AG10803 (cell line): ENCODE data around the gene UST.

Source experiments
- DNase-seq: peaks from one replicate; pipeline ENCODE4 v3.0.0; 2010; ENCODE audit warnings: low read depth
- H3K4me3 ChIP-seq: 2 replicates; pipeline ENCODE4 v1.5.1; 2011; ENCODE audit warnings: mild to moderate bottlenecking, low read length, control low read depth
- TF ChIP-seq, protein P1 (sequence below): conservative IDR thresholded peaks from 2 replicates; pipeline ENCODE4 v1.5.1; 2011; ENCODE audit warnings: mild to moderate bottlenecking, low read length, control low read depth, inconsistent platforms

UST gene

GRCh38 chr6:148836751-148837150 is 89.9 kb downstream of the UST start:
- no peak for DNase-seq
- TF ChIP-seq, protein P1, sequence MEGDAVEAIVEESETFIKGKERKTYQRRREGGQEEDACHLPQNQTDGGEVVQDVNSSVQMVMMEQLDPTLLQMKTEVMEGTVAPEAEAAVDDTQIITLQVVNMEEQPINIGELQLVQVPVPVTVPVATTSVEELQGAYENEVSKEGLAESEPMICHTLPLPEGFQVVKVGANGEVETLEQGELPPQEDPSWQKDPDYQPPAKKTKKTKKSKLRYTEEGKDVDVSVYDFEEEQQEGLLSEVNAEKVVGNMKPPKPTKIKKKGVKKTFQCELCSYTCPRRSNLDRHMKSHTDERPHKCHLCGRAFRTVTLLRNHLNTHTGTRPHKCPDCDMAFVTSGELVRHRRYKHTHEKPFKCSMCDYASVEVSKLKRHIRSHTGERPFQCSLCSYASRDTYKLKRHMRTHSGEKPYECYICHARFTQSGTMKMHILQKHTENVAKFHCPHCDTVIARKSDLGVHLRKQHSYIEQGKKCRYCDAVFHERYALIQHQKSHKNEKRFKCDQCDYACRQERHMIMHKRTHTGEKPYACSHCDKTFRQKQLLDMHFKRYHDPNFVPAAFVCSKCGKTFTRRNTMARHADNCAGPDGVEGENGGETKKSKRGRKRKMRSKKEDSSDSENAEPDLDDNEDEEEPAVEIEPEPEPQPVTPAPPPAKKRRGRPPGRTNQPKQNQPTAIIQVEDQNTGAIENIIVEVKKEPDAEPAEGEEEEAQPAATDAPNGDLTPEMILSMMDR = no peak
- no peak overlapping the region for H3K4me3 ChIP-seq

- no peak overlapping the region for H3K4me3 ChIP-seq
- DNase-seq = no peak
- TF ChIP-seq, protein P1 = no peak
Observed at GRCh38 chr6:148837941-148838340, 91.1 kb downstream of the UST start.

GRCh38 chr6:148839044-148839443 is 92.2 kb downstream of the UST start:
- no peak for DNase-seq
- TF ChIP-seq, protein P1 = no peak
- H3K4me3 ChIP-seq = no peak overlapping the region

- H3K4me3 ChIP-seq = no peak overlapping the region
- no peak for DNase-seq
- TF ChIP-seq, protein P1 = no peak
Observed at GRCh38 chr6:148840256-148840655, 93.4 kb downstream of the UST start.

GRCh38 chr6:148842296-148843019 is 95.6 kb downstream of the UST start:
- TF ChIP-seq, protein P1 = no peak
- DNase-seq = peak; percentile 45
- no peak overlapping the region for H3K4me3 ChIP-seq

GRCh38 chr6:148845464-148845863 is 98.6 kb downstream of the UST start:
- TF ChIP-seq, protein P1 = no peak
- DNase-seq = no peak
- H3K4me3 ChIP-seq = no peak overlapping the region
